ENCODE measurements around the gene ENDOU.

The ENDOU gene

GRCh38 chr12:47757840-47758583 is 32.7 kb upstream of the ENDOU start:
- DNase-seq (ENCODE audit: insufficient read length, low spot score) (no peak), FAIRE-seq (no peak)
- no peak for TF ChIP-seq POU2F2 (IDR thresholded peaks at IDR 0.05; ENCODE audit: low read depth, low read length)
- no peak for TF ChIP-seq POLR2A (IDR thresholded peaks at IDR 0.05; ENCODE audit: low read depth, low read length)
- TF ChIP-seq SPI1 (IDR thresholded peaks at IDR 0.05; ENCODE audit: low read depth, low read length): no peak
- no peak for TF ChIP-seq POLR2AphosphoS5 (IDR thresholded peaks at IDR 0.05; ENCODE audit: low read depth, low read length)
- TF ChIP-seq TAF1 (IDR thresholded peaks at IDR 0.05; ENCODE audit: low read depth, low read length): no peak
- TF ChIP-seq PAX5 (IDR thresholded peaks at IDR 0.05; ENCODE audit: insufficient read depth, low read length, severe bottlenecking): no peak

GRCh38 chr12:47757364-47757839 is 32.1 kb upstream of the ENDOU start:
- TF ChIP-seq TAF1 (IDR thresholded peaks at IDR 0.05; ENCODE audit: low read depth, low read length): no peak
- no peak for TF ChIP-seq POU2F2 (IDR thresholded peaks at IDR 0.05; ENCODE audit: low read depth, low read length)
- TF ChIP-seq POLR2AphosphoS5 (IDR thresholded peaks at IDR 0.05; ENCODE audit: low read depth, low read length): no peak
- no peak for TF ChIP-seq POLR2A (IDR thresholded peaks at IDR 0.05; ENCODE audit: low read depth, low read length)
- TF ChIP-seq SPI1 (IDR thresholded peaks at IDR 0.05; ENCODE audit: low read depth, low read length): no peak
- TF ChIP-seq PAX5 (IDR thresholded peaks at IDR 0.05; ENCODE audit: insufficient read depth, low read length, severe bottlenecking): no peak
- DNase-seq (ENCODE audit: insufficient read length, low spot score) (no peak), FAIRE-seq (no peak)

- DNase-seq (ENCODE audit: insufficient read length, low spot score): no peak
- peak; percentile 84 for FAIRE-seq
- TF ChIP-seq PAX5 (IDR thresholded peaks at IDR 0.05; ENCODE audit: insufficient read depth, low read length, severe bottlenecking) (no peak), POU2F2 (IDR thresholded peaks at IDR 0.05; ENCODE audit: low read depth, low read length) (no peak), POLR2A (IDR thresholded peaks at IDR 0.05; ENCODE audit: low read depth, low read length) (no peak), TAF1 (IDR thresholded peaks at IDR 0.05; ENCODE audit: low read depth, low read length) (no peak; the same call in 1 of the 2 replicates), POLR2AphosphoS5 (IDR thresholded peaks at IDR 0.05; ENCODE audit: low read depth, low read length) (no peak), SPI1 (IDR thresholded peaks at IDR 0.05; ENCODE audit: low read depth, low read length) (no peak)
Measured at GRCh38 chr12:47755655-47756562, 30.6 kb upstream of the ENDOU start.

- TF ChIP-seq TAF1 (IDR thresholded peaks at IDR 0.05; ENCODE audit: low read depth, low read length) (no peak), POLR2AphosphoS5 (IDR thresholded peaks at IDR 0.05; ENCODE audit: low read depth, low read length) (no peak), POLR2A (IDR thresholded peaks at IDR 0.05; ENCODE audit: low read depth, low read length) (no peak), SPI1 (IDR thresholded peaks at IDR 0.05; ENCODE audit: low read depth, low read length) (no peak), PAX5 (IDR thresholded peaks at IDR 0.05; ENCODE audit: insufficient read depth, low read length, severe bottlenecking) (no peak), POU2F2 (IDR thresholded peaks at IDR 0.05; ENCODE audit: low read depth, low read length) (no peak)
- DNase-seq (ENCODE audit: insufficient read length, low spot score) (no peak), FAIRE-seq (peak; percentile 88)
Measured at GRCh38 chr12:47754881-47755280, 29.6 kb upstream of the ENDOU start.

- no peak for TF ChIP-seq TAF1 (IDR thresholded peaks at IDR 0.05; ENCODE audit: low read depth, low read length)
- no peak for TF ChIP-seq POLR2AphosphoS5 (IDR thresholded peaks at IDR 0.05; ENCODE audit: low read depth, low read length)
- no peak for TF ChIP-seq SPI1 (IDR thresholded peaks at IDR 0.05; ENCODE audit: low read depth, low read length)
- no peak for TF ChIP-seq POU2F2 (IDR thresholded peaks at IDR 0.05; ENCODE audit: low read depth, low read length)
- TF ChIP-seq PAX5 (IDR thresholded peaks at IDR 0.05; ENCODE audit: insufficient read depth, low read length, severe bottlenecking): no peak
- TF ChIP-seq POLR2A (IDR thresholded peaks at IDR 0.05; ENCODE audit: low read depth, low read length): no peak
- FAIRE-seq: no peak
- DNase-seq (ENCODE audit: insufficient read length, low spot score): no peak
Measured at GRCh38 chr12:47754126-47754525, 28.8 kb upstream of the ENDOU start.

DNA sequence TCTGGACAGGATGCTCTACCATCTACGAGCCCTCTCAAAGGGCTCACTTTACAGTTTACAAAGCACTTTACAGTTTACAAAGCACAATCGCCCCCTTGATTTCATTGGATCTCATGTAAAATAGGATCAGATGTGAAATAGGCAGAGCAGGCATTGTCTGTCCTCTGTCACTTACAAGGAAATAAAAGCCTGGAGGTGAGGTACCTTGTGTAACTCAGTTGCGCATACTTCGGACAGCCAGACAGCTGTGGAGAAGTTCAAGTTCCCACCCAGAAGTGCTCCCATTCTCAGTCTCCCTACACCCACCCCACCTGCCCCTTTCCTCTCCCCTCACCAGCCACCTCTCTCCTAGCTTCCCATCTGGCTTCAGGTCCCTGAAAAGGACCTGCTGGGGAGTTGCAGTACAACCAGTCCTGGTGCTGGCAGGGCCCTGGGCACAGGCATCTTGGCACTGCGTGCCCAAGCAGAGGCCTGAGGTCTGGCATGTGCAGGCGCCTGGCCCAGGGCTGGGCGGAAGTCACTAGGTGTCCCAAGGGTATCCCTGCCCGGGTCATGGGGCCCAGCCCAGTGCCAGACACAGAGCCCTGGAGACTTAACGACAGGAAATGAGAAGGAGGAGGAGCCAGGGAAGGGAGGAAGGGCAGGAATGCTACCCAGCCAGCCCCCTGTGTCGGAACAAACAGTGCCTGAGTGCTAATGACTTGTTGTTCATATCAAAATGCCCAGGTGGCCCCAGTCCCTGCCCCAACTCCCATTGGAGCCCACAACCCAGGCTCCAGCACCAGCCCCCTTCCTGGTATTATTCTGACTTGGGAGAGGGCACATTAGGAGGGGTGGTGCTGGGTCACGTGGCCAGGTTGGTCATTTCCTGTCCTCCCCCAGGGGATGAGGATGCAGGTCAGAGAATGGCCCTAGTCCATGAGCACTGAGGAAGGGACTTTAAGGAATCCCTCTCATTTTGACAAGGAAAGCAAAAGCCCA is 28.0 kb upstream of the ENDOU start:
- TF ChIP-seq POLR2AphosphoS5 (IDR thresholded peaks at IDR 0.05; ENCODE audit: low read depth, low read length): no peak
- TF ChIP-seq POU2F2 (IDR thresholded peaks at IDR 0.05; ENCODE audit: low read depth, low read length): no peak
- no peak for TF ChIP-seq POLR2A (IDR thresholded peaks at IDR 0.05; ENCODE audit: low read depth, low read length)
- TF ChIP-seq TAF1 (IDR thresholded peaks at IDR 0.05; ENCODE audit: low read depth, low read length): no peak
- no peak for TF ChIP-seq SPI1 (IDR thresholded peaks at IDR 0.05; ENCODE audit: low read depth, low read length)
- DNase-seq (ENCODE audit: insufficient read length, low spot score) (no peak), FAIRE-seq (peak; percentile 63)

- no peak for FAIRE-seq
- DNase-seq (ENCODE audit: insufficient read length, low spot score): no peak
- TF ChIP-seq POLR2A (IDR thresholded peaks at IDR 0.05; ENCODE audit: low read depth, low read length): no peak
- TF ChIP-seq PAX5 (IDR thresholded peaks at IDR 0.05; ENCODE audit: insufficient read depth, low read length, severe bottlenecking): no peak
- no peak for TF ChIP-seq TAF1 (IDR thresholded peaks at IDR 0.05; ENCODE audit: low read depth, low read length)
- no peak for TF ChIP-seq POLR2AphosphoS5 (IDR thresholded peaks at IDR 0.05; ENCODE audit: low read depth, low read length)
- TF ChIP-seq POU2F2 (IDR thresholded peaks at IDR 0.05; ENCODE audit: low read depth, low read length): no peak
- TF ChIP-seq SPI1 (IDR thresholded peaks at IDR 0.05; ENCODE audit: low read depth, low read length): no peak
Measured at GRCh38 chr12:47752552-47752951, 27.3 kb upstream of the ENDOU start.

- no peak for DNase-seq (ENCODE audit: insufficient read length, low spot score)
- no peak for FAIRE-seq
- no peak for TF ChIP-seq TAF1 (IDR thresholded peaks at IDR 0.05; ENCODE audit: low read depth, low read length)
- TF ChIP-seq SPI1 (IDR thresholded peaks at IDR 0.05; ENCODE audit: low read depth, low read length): no peak
- TF ChIP-seq POU2F2 (IDR thresholded peaks at IDR 0.05; ENCODE audit: low read depth, low read length): no peak
- no peak for TF ChIP-seq POLR2A (IDR thresholded peaks at IDR 0.05; ENCODE audit: low read depth, low read length)
- TF ChIP-seq POLR2AphosphoS5 (IDR thresholded peaks at IDR 0.05; ENCODE audit: low read depth, low read length): no peak
Measured at GRCh38 chr12:47752121-47752520, 26.8 kb upstream of the ENDOU start.

Data from GM12891 (cell line).